GM19395 (cell line): Measurements from ENCODE around the gene SEMA3F.

ENCODE experiments used
- ATAC-seq: cut with Tn5 transposase; IDR thresholded peaks from one replicate; pipeline ENCODE4 v1.9.1; 2021; ENCODE audit warnings: mild to moderate bottlenecking, moderate library complexity; ENCODE audit not compliant: unreplicated experiment

SEMA3F gene

GRCh38 chr3:50132421-50133282 lies 22.5 kb upstream of the SEMA3F start:
- ATAC-seq: no peak

GRCh38 chr3:50133283-50133615 lies 21.9 kb upstream of the SEMA3F start:
- ATAC-seq: no peak

- ATAC-seq: no peak
Measured at GRCh38 chr3:50134367-50134766, 20.8 kb upstream of the SEMA3F start.

GRCh38 chr3:50135964-50136363 lies 19.2 kb upstream of the SEMA3F start:
- ATAC-seq: no peak

GRCh38 chr3:50136714-50137405 lies 18.3 kb upstream of the SEMA3F start:
- no peak for ATAC-seq

- ATAC-seq: no peak
Measured at GRCh38 chr3:50137531-50137930, 17.6 kb upstream of the SEMA3F start.

GRCh38 chr3:50138266-50139200 lies 16.6 kb upstream of the SEMA3F start:
- no peak for ATAC-seq

- no peak for ATAC-seq
Measured at GRCh38 chr3:50139308-50139707, 15.8 kb upstream of the SEMA3F start.

GRCh38 chr3:50139718-50140423 lies 15.3 kb upstream of the SEMA3F start:
- ATAC-seq: no peak

- no peak for ATAC-seq
Measured at GRCh38 chr3:50140990-50141389, 14.1 kb upstream of the SEMA3F start.

- ATAC-seq: no peak
Measured at GRCh38 chr3:50146316-50146901, 8.7 kb upstream of the SEMA3F start.

GRCh38 chr3:50147016-50147415 lies 8.1 kb upstream of the SEMA3F start:
- no peak for ATAC-seq

- no peak for ATAC-seq
Measured at GRCh38 chr3:50147447-50147846, 7.7 kb upstream of the SEMA3F start.

GRCh38 chr3:50147861-50148260 lies 7.3 kb upstream of the SEMA3F start:
- ATAC-seq: no peak

GRCh38 chr3:50150404-50150750 lies 4.7 kb upstream of the SEMA3F start:
- ATAC-seq: no peak

GRCh38 chr3:50150863-50151686 lies 4.0 kb upstream of the SEMA3F start:
- ATAC-seq: no peak

GRCh38 chr3:50151728-50152127 lies 3.4 kb upstream of the SEMA3F start:
- no peak for ATAC-seq

GRCh38 chr3:50153782-50154475 lies 1.2 kb upstream of the SEMA3F start:
- no peak for ATAC-seq

GRCh38 chr3:50154476-50154839 lies 666 bp upstream of the SEMA3F start:
- ATAC-seq: peak; percentile 27
